ENCODE data around the gene TCP10L. TPM values are rescaled to one million over a fixed set of nuclear protein-coding genes. Genes with fewer than 3 reads are reported as not detected.

Gene TCP10L
- total RNA-seq, 4 donors from 2014 or later, result 1.3 to 1.9 TPM; not detected in 2

GRCh38 chr21:32597205-32597604, 11.9 kb upstream of the TCP10L start:
- H3K4me3 ChIP-seq, result no peak overlapping the region
- DNase-seq, result no peak
- H3K27me3 ChIP-seq, result no peaks in the 10 kb centered on the region
- intact Hi-C loops (cut with DNase I; ENCODE audit: low total_unique reads), result no loop called here
- no peaks in the 10 kb centered on the region for H3K4me1 ChIP-seq
- TF ChIP-seq POLR2A (IDR thresholded peaks at IDR 0.05) (no peak), CTCF (IDR thresholded peaks at IDR 0.05) (no peak)
- H3K27ac ChIP-seq, result no peak overlapping the region
- no peaks in the 10 kb centered on the region for H3K9me3 ChIP-seq
- H3K36me3 ChIP-seq, result no peaks in the 10 kb centered on the region

GRCh38 chr21:32595431-32595830, 10.1 kb upstream of the TCP10L start:
- no peak overlapping the region for H3K4me3 ChIP-seq
- no peaks in the 10 kb centered on the region for H3K27me3 ChIP-seq
- DNase-seq, result no peak
- intact Hi-C loops (cut with DNase I; ENCODE audit: low total_unique reads), result no loop called here
- TF ChIP-seq CTCF (IDR thresholded peaks at IDR 0.05), result no peak
- TF ChIP-seq POLR2A (IDR thresholded peaks at IDR 0.05), result no peak
- no peaks in the 10 kb centered on the region for H3K36me3 ChIP-seq
- H3K4me1 ChIP-seq, result no peaks in the 10 kb centered on the region
- no peak overlapping the region for H3K27ac ChIP-seq
- H3K9me3 ChIP-seq, result no peaks in the 10 kb centered on the region

GRCh38 chr21:32593690-32594089, 8.4 kb upstream of the TCP10L start:
- Histone ChIP-seq H3K36me3 (no peaks in the 10 kb centered on the region), H3K9me3 (no peaks in the 10 kb centered on the region), H3K27me3 (no peaks in the 10 kb centered on the region), H3K27ac (no peak overlapping the region), H3K4me3 (no peak overlapping the region), H3K4me1 (no peaks in the 10 kb centered on the region)
- DNase-seq, result no peak
- TF ChIP-seq CTCF (IDR thresholded peaks at IDR 0.05) (no peak), POLR2A (IDR thresholded peaks at IDR 0.05) (no peak)
- intact Hi-C loops (cut with DNase I; ENCODE audit: low total_unique reads), result no loop called here

GRCh38 chr21:32592929-32593502, 7.7 kb upstream of the TCP10L start:
- TF ChIP-seq CTCF (IDR thresholded peaks at IDR 0.05), result no peak
- no peak for TF ChIP-seq POLR2A (IDR thresholded peaks at IDR 0.05)
- H3K9me3 ChIP-seq, result no peaks in the 10 kb centered on the region
- H3K27ac ChIP-seq, result no peak overlapping the region
- no peak overlapping the region for H3K4me3 ChIP-seq
- no peaks in the 10 kb centered on the region for H3K36me3 ChIP-seq
- no peaks in the 10 kb centered on the region for H3K4me1 ChIP-seq
- intact Hi-C loops (cut with DNase I; ENCODE audit: low total_unique reads), result no loop called here
- H3K27me3 ChIP-seq, result no peaks in the 10 kb centered on the region
- no peak for DNase-seq

DNA sequence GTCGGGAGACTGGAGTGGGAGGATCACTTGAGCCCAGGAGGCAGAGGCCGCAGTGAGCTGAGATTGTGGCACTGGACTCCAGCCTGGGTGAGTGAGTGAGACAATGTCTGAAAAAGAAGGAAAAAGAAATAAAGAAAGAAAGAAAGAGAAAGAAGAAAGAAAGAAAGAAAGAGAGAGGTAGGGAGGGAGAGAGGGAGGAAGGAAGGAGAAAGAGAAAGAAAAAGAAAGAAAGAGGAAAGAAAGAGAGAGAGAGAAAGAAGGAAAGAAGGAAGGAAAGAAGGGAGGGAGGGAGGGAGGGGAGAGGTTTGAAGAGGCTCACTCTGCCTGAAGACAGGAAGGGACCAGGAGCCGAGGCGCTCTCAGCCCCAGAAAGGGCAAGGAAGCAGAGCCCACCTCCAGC, 4.8 kb upstream of the TCP10L start:
- Histone ChIP-seq H3K36me3 (no peaks in the 10 kb centered on the region), H3K4me1 (no peaks in the 10 kb centered on the region), H3K4me3 (no peak overlapping the region), H3K27me3 (no peaks in the 10 kb centered on the region), H3K9me3 (no peaks in the 10 kb centered on the region), H3K27ac (no peak overlapping the region)
- no peak for DNase-seq
- intact Hi-C loops (cut with DNase I; ENCODE audit: low total_unique reads), result no loop called here
- TF ChIP-seq CTCF (IDR thresholded peaks at IDR 0.05) (no peak), POLR2A (IDR thresholded peaks at IDR 0.05) (no peak)
